ENCODE measurements around the gene SHF. TPM values are rescaled to one million over a fixed set of nuclear protein-coding genes. Genes with fewer than 3 reads are reported as not detected.

The SHF gene
- total and polyA plus RNA-seq, 2 of the 4 experiments (the other 2 are of a cell fraction), result 1.8 to 3.5 TPM

DNA sequence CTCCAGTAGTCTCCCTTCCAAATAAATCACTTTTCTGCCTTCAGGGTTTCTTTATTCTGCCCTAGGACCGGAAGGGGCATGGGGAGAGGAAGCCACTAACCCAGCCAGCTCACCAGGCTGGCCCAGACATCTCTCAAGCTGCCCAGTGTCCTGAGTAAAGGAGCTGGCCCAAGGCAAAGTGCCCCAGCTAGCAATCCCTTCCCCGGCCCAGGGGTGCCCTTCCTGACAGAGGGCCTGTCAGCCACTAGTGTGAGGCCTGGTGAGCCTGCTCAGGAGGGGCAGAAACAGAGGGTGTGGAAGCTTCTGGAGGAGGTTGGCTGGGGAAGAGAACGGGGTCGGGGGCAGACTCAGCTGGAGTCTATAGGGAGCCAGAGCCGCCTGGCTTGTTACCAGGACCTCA, 22.2 kb downstream of the SHF start (continued):
- TF ChIP-seq, protein P1, sequence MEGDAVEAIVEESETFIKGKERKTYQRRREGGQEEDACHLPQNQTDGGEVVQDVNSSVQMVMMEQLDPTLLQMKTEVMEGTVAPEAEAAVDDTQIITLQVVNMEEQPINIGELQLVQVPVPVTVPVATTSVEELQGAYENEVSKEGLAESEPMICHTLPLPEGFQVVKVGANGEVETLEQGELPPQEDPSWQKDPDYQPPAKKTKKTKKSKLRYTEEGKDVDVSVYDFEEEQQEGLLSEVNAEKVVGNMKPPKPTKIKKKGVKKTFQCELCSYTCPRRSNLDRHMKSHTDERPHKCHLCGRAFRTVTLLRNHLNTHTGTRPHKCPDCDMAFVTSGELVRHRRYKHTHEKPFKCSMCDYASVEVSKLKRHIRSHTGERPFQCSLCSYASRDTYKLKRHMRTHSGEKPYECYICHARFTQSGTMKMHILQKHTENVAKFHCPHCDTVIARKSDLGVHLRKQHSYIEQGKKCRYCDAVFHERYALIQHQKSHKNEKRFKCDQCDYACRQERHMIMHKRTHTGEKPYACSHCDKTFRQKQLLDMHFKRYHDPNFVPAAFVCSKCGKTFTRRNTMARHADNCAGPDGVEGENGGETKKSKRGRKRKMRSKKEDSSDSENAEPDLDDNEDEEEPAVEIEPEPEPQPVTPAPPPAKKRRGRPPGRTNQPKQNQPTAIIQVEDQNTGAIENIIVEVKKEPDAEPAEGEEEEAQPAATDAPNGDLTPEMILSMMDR (conservative IDR thresholded peaks at IDR 0.05; ENCODE audit: low read depth, low read length), result no peak
- TF ChIP-seq MAZ (IDR thresholded peaks at IDR 0.05; ENCODE audit: borderline replicate concordance, low read depth, low read length) (no peak), POLR2A (IDR thresholded peaks at IDR 0.05; ENCODE audit: low read depth, low read length) (no peak), MAFK (IDR thresholded peaks at IDR 0.05; ENCODE audit: low read depth, low read length) (no peak)

DNA sequence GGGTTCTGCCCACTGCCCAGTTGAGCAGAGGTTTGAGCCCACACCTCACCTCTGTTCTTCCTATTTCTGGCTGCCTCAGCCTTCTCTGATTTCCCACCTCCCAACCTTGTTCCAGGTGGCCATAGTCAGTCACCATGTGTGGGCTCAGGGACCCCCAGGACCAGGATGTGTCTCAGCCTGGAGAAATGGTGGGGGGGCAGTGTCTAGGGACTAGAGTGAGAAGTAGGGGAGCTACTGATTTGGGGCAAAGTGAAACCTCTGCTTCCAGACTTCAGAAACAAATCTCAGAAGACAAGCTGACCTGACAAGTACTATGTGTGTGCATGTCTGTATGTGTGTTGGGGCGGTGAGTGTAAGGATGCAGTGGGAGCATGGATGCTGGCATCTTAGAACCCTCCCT, 22.9 kb downstream of the SHF start:
- no peak overlapping the region for H3K23ac ChIP-seq (ENCODE audit: low read depth, low read length)
- no peak overlapping the region for H2AK5ac ChIP-seq (ENCODE audit: low read depth, low read length)
- H3K56ac ChIP-seq (ENCODE audit: extremely low read depth, insufficient read depth, low read length), result no peak overlapping the region
- H2BK20ac ChIP-seq (ENCODE audit: low read depth, low read length), result no peak overlapping the region
- H3K27me3 ChIP-seq (ENCODE audit: control insufficient read depth, insufficient read depth, low read length), result no peaks in the 10 kb centered on the region
- no peak overlapping the region for H3K9ac ChIP-seq (ENCODE audit: low read depth, low read length)
- no peak overlapping the region for H2BK120ac ChIP-seq (ENCODE audit: low read depth, low read length)
- no peak overlapping the region for H4K5ac ChIP-seq (ENCODE audit: low read depth, low read length)
- no peak overlapping the region for H3K4me2 ChIP-seq (ENCODE audit: low read depth, low read length)
- no peak overlapping the region for H2AK9ac ChIP-seq (replicated peaks; ENCODE audit: low read depth, low read length, poor library complexity)
- no peak overlapping the region for H2AFZ ChIP-seq (replicated peaks; ENCODE audit: low read length, poor library complexity)
- DNase-seq (no peak), ATAC-seq (ENCODE audit: low read depth) (no peak)
- BruUV-seq (replicated peaks), result no TSS peak
- TF ChIP-seq, protein P2, sequence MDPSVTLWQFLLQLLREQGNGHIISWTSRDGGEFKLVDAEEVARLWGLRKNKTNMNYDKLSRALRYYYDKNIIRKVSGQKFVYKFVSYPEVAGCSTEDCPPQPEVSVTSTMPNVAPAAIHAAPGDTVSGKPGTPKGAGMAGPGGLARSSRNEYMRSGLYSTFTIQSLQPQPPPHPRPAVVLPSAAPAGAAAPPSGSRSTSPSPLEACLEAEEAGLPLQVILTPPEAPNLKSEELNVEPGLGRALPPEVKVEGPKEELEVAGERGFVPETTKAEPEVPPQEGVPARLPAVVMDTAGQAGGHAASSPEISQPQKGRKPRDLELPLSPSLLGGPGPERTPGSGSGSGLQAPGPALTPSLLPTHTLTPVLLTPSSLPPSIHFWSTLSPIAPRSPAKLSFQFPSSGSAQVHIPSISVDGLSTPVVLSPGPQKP (IDR thresholded peaks at IDR 0.05; ENCODE audit: borderline replicate concordance, low read depth, low read length), result no peak
- TF ChIP-seq MAFK (IDR thresholded peaks at IDR 0.05; ENCODE audit: low read depth, low read length), result no peak
- TF ChIP-seq RCOR1 (IDR thresholded peaks at IDR 0.05; ENCODE audit: insufficient replicate concordance, low read length), result no peak
- TF ChIP-seq SMC3 (IDR thresholded peaks at IDR 0.05; ENCODE audit: low read depth, low read length), result no peak
- TF ChIP-seq, protein P1 (conservative IDR thresholded peaks at IDR 0.05; ENCODE audit: low read depth, low read length), result no peak
- no peak for TF ChIP-seq RFX5 (IDR thresholded peaks at IDR 0.05; ENCODE audit: low read depth, low read length)
- no peak overlapping the region for H3K4ac ChIP-seq (ENCODE audit: low read depth, low read length)
- H3K27ac ChIP-seq (ENCODE audit: insufficient read depth, low read length), result no peak overlapping the region
- dilution Hi-C loops (cut with HindIII; ENCODE audit: low sequenced_read_pairs, unreplicated experiment) (no loop called here), intact Hi-C loops (cut with micrococcal nuclease) (no loop called here), in situ Hi-C loops (cut with MboI; ENCODE audit: low sequenced_read_pairs) (loop anchor here (5.0 kb wide), 1 partner anchor 237 kb away; a partner anchor contains a TSS)
- no peak overlapping the region for H3K18ac ChIP-seq (ENCODE audit: low read depth, low read length)
- no peaks in the 10 kb centered on the region for H3K9me3 ChIP-seq (ENCODE audit: control insufficient read depth, insufficient read depth, low read length)
- no peak overlapping the region for H3K4me3 ChIP-seq (ENCODE audit: insufficient read depth, low read depth, low read length)
- H4K20me1 ChIP-seq (ENCODE audit: insufficient read depth, low read length), result no peaks in the 10 kb centered on the region; the same call in 1 of the 2 replicates
- peaks cover 5 to 20% of the 10 kb centered on the region in 2 experiments for H3K79me1 ChIP-seq (ENCODE audit: low read depth in 1 of 2, low read length in 2 of 2)
- no peaks in the 10 kb centered on the region for H3K36me3 ChIP-seq (ENCODE audit: control insufficient read depth, insufficient read depth, low read length)
- H2BK5ac ChIP-seq (ENCODE audit: low read depth, low read length, poor library complexity, severe bottlenecking), result no peak overlapping the region
- no peak overlapping the region for H4K91ac ChIP-seq (ENCODE audit: insufficient read depth, low read depth, low read length)
- WGBS, 2 experiments (ENCODE audit: extremely low coverage in 2 of 2, insufficient read length in 1 of 2), result no CpG with 5 or more reads among the region's 1 CpG
- peaks cover 6% of the 10 kb centered on the region for H3K9me1 ChIP-seq (ENCODE audit: insufficient read depth, low read length)
- no peak overlapping the region for H4K8ac ChIP-seq (ENCODE audit: low read depth in 2 of 2, low read length in 2 of 2)
- H2BK15ac ChIP-seq (ENCODE audit: low read depth, low read length), result no peak overlapping the region
- ChIA-PET CTCF (no interaction called here), POLR2A (ENCODE audit: unreplicated experiment) (no interaction called here)
- no peak overlapping the region for H3K14ac ChIP-seq (replicated peaks; ENCODE audit: low read depth, low read length)
- peaks cover 8% of the 10 kb centered on the region for H3K4me1 ChIP-seq (ENCODE audit: control insufficient read depth, insufficient read depth, low read length)
